NCI-H128 (cell line): ENCODE measurements around the gene FAM83F.

ENCODE experiments used
- DNase-seq: peaks from one replicate; lab custom pipeline; 2025; ENCODE audit not compliant: unreplicated experiment; lab: John Stamatoyannopoulos, UW

FAM83F gene

GRCh38 chr22:39965748-39966147 is 29.0 kb upstream of the FAM83F start:
- DNase-seq, result no peak

GRCh38 chr22:39966470-39966869 is 28.3 kb upstream of the FAM83F start:
- DNase-seq, result no peak

DNA sequence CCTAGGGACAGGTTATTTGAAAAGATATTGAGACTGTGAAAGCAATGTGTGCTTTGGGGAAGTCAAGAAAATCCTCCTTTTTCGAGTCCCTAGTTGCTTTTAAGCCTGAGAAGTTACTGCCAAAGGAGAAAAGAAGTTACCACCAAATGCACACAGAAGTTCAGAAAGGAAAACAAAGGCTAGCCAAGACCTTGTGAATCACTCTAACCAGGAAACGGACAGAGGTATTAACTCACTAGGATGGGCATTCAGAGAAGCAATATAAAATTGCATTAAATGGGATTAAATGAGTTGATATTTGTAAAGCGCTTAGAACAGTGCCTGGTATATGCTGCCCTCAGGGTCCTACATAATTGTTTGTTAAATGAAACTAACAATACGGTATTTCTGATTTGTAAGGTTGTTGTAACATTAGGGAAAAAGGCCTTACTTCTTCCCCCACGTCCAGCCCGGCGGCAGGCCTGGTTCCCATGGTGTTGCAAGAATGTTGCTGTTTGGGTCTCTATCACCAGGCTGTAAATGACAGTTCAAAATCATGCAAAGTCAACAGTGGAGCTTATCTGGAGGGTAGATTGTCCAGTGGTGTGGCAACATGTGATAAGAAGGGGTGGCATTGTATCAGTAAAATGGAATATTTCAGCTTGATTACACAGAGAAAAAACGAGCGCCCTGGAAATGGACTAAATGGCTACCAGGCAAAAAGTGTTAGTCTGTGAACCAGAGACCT is 27.5 kb upstream of the FAM83F start:
- DNase-seq, result no peak

DNA sequence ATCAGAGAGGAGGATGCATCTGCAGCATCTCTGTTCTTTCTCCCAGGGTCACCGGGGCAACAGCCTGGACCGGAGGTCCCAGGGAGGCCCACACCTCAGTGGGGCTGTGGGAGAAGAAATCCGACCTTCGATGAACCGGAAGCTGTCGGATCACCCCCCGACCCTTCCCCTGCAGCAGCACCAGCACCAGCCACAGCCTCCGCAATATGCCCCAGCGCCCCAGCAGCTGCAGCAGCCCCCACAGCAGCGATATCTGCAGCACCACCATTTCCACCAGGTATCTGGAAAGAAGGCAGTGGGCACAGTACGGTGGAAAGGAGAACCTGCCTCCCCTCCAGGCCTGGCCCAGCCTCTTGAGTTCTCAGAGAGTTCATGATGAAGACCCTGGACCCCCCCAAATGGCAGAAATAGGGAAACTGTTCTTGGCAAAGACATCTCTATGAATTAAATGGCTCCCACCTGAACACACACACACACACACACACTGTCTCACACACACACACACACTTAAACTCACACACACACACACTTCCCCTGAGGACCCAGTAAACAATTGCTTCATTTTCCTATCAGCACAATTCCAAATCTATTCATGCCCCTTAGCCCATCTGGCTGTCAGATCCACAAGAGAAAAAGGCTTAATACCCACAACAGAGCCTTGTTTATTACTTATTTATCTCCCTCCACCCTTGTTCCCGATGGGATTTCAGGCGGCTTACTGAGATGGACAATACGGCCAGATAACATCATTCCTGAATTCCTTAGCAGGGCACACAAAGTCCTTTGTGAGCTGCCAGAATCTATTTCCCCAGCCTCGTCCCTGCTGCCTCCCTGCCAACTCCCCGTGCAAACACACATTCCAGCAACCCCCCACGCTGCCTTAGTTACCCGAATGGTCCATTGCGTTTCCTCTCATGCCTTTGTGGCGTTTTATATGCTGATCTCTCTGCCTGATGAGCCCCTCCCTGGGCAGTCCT is 26.5 kb upstream of the FAM83F start:
- DNase-seq, result no peak

DNA sequence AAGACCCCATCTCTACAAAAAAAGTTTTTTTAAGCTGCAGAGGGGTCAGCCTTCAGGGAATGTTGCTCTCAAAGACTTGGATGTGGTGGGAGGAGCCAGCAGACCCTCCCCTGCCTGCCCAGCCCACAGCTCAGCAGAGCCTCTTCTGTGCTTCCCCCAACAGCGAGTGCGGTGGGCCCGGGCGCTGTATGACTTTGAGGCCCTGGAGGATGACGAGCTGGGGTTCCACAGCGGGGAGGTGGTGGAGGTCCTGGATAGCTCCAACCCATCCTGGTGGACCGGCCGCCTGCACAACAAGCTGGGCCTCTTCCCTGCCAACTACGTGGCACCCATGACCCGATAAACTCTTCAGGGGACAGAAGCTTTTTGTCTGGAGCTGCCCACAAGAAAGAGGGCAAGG is 24.0 kb upstream of the FAM83F start:
- no peak for DNase-seq

DNA sequence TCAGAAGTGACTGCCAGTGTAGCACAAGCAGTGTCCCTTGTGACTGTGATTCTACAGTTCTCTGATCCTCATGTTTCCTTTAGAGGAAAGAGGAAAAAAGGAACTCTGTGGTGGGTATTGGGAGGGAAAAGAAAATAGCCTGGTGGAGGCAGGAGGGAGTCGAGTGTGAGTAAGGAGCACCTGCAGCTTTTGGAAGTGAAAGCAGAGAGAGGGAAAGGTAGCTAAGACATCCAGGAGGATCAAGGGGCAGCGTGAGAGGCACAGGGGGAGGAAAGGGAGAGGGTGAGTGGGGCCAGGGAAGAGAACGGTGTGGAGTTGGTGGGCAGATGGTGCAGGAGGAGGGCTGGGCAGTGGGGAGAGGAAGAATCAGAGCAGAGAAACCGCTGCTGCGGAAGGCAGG is 22.1 kb upstream of the FAM83F start:
- DNase-seq, result no peak

DNA sequence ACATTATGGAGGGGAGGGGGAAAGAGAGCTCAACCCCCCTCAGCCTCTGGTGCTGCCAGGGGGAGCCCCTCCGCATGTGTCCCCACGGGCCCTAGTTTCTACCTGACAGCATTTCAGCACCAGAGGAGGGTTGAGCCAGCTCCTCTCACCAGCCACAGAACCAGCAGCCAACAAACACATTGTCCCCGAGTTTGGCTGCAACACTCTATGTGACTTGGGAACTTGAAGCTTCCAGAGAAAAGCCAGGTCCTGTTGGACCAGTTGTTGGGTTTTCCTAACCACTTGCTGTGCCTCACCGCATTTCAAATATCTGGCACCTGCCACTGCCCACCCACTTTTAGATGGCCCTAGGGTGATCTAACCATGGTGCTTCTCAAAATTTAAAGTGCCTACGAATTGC is 21.1 kb upstream of the FAM83F start:
- no peak for DNase-seq

DNA sequence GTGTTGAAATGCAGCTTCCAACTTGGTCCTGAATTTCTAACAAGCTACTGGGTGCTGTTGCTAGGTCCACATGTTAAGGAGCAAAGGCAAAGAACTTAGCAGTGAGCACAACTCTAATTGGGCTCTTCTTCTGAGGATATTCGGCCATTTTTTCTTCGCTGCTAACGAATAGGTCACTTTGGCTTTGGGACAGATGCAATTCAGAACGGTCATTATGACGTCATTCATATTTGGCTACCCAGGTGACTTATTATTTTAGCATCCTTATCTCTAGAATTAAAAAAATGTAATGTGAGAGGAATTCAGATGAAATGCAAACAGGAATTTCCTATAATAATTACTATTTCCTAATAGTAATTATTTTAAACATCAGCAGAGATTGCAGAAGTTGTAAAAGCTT is 20.7 kb upstream of the FAM83F start:
- no peak for DNase-seq

DNA sequence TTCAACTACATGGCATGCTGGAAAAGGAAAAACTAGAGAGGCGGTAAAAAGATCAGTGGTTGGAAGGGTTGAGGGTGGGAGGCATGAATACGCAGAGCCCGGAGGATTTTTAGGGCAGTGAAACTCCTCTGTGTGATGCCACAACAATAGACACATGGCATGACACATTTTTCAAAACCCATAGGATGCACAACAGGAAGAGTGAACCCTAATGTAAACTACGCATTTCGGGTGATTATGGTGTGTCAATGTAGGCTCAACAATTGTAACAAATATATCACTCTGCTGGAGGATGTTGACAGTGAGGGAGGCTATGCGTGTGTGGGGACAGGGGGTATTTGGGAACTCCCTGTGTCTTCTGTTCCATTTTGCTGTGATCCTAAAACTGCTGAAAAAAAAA is 15.7 kb upstream of the FAM83F start:
- DNase-seq, result no peak

DNA sequence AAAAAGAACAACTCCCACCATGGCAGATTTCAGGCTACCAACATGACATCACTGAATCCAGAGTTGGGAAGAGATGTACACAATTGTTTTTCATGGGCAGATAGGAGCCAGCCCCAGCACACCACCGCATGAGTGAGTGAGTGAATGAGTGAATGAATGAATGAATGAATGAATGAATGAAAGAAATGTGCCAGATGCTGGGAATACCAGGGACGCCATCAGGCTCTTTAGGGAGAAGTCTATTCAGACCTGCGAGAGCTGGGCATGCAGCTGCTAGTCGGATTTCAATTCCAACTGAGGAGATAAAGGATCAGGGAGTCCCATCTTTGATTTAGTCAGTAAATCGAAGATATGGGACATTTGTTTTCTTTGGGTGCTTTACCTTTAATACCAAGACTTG is 15.3 kb upstream of the FAM83F start:
- no peak for DNase-seq

DNA sequence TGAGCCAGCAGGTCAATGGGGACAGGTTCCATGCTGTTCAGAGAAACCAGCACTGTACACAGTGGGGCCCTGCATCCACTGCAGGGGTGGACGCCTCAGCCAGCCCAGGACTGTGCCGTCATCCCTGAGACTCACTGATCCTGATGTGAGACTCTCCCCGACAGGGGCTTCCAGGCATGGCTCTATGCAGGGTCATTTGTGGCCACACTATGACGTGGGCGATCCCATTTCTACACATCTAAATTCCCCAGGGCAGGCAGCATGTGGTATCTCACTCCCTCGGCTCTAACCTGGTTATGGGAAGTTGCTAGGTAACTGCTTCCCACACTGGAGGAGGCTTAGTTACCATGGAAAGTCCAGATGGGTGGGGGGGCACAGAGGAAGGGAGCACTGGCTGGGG is 14.2 kb upstream of the FAM83F start:
- DNase-seq, result no peak

- no peak for DNase-seq
These were observed 11.4 kb upstream of the FAM83F start for GRCh38 chr22:39983346-39983745.

GRCh38 chr22:39984006-39984405 is 10.7 kb upstream of the FAM83F start:
- no peak for DNase-seq

DNA sequence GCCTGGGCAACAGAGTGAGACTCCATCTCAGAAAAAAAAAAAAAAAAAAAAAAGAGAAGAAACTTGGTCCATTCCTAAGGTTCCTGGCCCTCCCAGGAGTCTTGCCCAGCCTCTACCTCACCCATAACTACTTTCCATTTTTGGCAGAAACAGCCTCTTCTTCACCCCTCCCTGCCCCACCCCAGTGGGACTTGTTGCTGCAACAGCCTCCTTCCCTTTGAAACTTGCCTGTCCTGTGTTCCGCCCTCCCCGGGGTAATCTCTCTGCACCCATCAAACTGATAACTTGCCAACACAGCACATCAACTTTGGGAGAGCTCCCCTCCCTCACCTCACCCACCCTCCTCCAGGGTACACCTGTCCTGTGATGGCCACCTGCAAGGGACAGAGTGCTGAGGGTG is 10.0 kb upstream of the FAM83F start:
- no peak for DNase-seq

GRCh38 chr22:39985383-39986035 is 9.2 kb upstream of the FAM83F start:
- no peak for DNase-seq

DNA sequence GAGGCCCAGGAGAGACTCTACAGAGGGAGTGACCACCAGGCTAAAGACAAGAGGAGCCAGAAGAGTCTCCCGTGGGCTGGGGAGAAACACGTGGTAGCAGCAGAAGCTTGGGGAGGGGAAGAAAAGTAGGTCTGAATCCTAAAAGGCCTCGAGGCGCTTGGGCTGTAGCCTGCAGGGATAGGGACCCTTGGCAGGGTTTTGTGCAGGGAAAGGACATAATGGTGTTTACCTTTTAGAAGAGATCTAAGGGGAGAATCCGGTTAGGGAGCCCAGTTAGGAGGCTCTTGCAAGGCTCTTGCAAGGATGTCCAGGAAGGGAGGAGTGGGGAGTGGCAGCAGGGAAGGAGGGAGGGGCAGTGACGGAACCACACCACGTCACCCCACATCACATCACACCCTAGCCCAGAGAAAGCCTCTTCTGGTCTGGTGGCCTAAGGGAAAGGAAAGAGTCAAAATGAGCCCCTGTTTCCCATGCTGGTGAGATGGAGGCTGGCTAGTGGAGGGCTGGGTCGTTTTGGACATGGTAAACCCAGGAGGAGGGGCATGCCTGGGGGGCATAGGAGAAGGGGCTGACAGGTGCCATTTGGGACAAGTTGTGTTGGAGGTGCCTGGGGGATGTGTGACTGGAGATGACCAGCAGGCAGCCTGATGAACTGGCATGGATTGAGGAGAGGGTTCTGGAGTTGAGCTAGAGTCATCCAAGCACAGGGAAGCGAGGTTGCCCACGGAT is 6.2 kb upstream of the FAM83F start:
- DNase-seq, result no peak

DNA sequence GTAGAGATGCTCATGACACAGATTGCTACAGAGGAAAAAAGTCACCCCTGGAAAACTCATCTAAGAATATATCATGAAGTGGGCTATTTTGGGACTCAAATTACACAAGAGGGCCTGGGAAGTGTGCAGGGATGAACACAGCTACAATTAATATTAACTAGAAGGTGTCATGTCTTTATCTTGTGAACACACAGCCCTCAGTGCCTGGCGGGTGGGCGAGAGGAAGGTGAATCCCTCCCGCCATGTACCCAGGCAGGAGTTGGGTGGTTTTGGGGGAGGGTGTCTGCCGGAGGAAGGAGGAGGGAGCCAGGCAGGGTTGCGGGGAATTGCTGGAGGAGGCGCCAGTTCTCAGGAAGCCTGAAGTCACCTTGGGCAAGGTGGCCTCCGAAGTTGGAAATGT is 5.1 kb upstream of the FAM83F start:
- DNase-seq, result no peak

GRCh38 chr22:39990686-39991085 is 4.1 kb upstream of the FAM83F start:
- DNase-seq, result no peak

- no peak for DNase-seq
These were observed 3.4 kb upstream of the FAM83F start for GRCh38 chr22:39991159-39991860.

GRCh38 chr22:39992088-39992826 is 2.5 kb upstream of the FAM83F start:
- no peak for DNase-seq
